ENCODE results near the gene L3MBTL4.
"Not testable (repeated sequence)": the region's sequence is repeated elsewhere in the genome, so short reads cannot be mapped to it uniquely, and the experiment has no call there.

L3MBTL4 gene

GRCh38 chr18:6096730-6097129 lies 318.0 kb downstream of the L3MBTL4 start:
- TF ChIP-seq SPI1 (IDR thresholded peaks at IDR 0.05; ENCODE audit: low read depth, low read length) (no peak), PAX5 (IDR thresholded peaks at IDR 0.05; ENCODE audit: insufficient read depth, low read length, severe bottlenecking) (no peak), POU2F2 (IDR thresholded peaks at IDR 0.05; ENCODE audit: low read depth, low read length) (no peak), POLR2A (IDR thresholded peaks at IDR 0.05; ENCODE audit: low read depth, low read length) (no peak), TAF1 (IDR thresholded peaks at IDR 0.05; ENCODE audit: low read depth, low read length) (no peak), POLR2AphosphoS5 (IDR thresholded peaks at IDR 0.05; ENCODE audit: low read depth, low read length) (no peak)
- DNase-seq (ENCODE audit: insufficient read length, low spot score) (no peak), FAIRE-seq (no peak)

- DNase-seq (ENCODE audit: insufficient read length, low spot score) (no peak), FAIRE-seq (peak; percentile 16)
- TF ChIP-seq SPI1 (IDR thresholded peaks at IDR 0.05; ENCODE audit: low read depth, low read length) (no peak), POU2F2 (IDR thresholded peaks at IDR 0.05; ENCODE audit: low read depth, low read length) (no peak), POLR2A (IDR thresholded peaks at IDR 0.05; ENCODE audit: low read depth, low read length) (no peak), PAX5 (IDR thresholded peaks at IDR 0.05; ENCODE audit: insufficient read depth, low read length, severe bottlenecking) (no peak), TAF1 (IDR thresholded peaks at IDR 0.05; ENCODE audit: low read depth, low read length) (no peak), POLR2AphosphoS5 (IDR thresholded peaks at IDR 0.05; ENCODE audit: low read depth, low read length) (no peak)
Observed at GRCh38 chr18:6088432-6088831, 326.3 kb downstream of the L3MBTL4 start.

GRCh38 chr18:6086731-6087130 lies 328.0 kb downstream of the L3MBTL4 start:
- FAIRE-seq: no peak

GRCh38 chr18:6079406-6079805 lies 335.3 kb downstream of the L3MBTL4 start:
- FAIRE-seq (no peak), DNase-seq (ENCODE audit: insufficient read length, low spot score) (no peak)
- TF ChIP-seq PAX5 (IDR thresholded peaks at IDR 0.05; ENCODE audit: insufficient read depth, low read length, severe bottlenecking) (no peak), POU2F2 (IDR thresholded peaks at IDR 0.05; ENCODE audit: low read depth, low read length) (no peak), SPI1 (IDR thresholded peaks at IDR 0.05; ENCODE audit: low read depth, low read length) (no peak), TAF1 (IDR thresholded peaks at IDR 0.05; ENCODE audit: low read depth, low read length) (no peak), POLR2AphosphoS5 (IDR thresholded peaks at IDR 0.05; ENCODE audit: low read depth, low read length) (no peak), POLR2A (IDR thresholded peaks at IDR 0.05; ENCODE audit: low read depth, low read length) (no peak)

More at GRCh38 chr18:6086731-6087130, 328.0 kb downstream of the L3MBTL4 start:
- no peak for DNase-seq (ENCODE audit: insufficient read length, low spot score)
- TF ChIP-seq POLR2AphosphoS5 (IDR thresholded peaks at IDR 0.05; ENCODE audit: low read depth, low read length) (no peak), POU2F2 (IDR thresholded peaks at IDR 0.05; ENCODE audit: low read depth, low read length) (no peak), PAX5 (IDR thresholded peaks at IDR 0.05; ENCODE audit: insufficient read depth, low read length, severe bottlenecking) (no peak), SPI1 (IDR thresholded peaks at IDR 0.05; ENCODE audit: low read depth, low read length) (no peak)

GRCh38 chr18:6078877-6079276 lies 335.8 kb downstream of the L3MBTL4 start:
- TF ChIP-seq PAX5 (IDR thresholded peaks at IDR 0.05; ENCODE audit: insufficient read depth, low read length, severe bottlenecking) (no peak), POLR2AphosphoS5 (IDR thresholded peaks at IDR 0.05; ENCODE audit: low read depth, low read length) (no peak), POU2F2 (IDR thresholded peaks at IDR 0.05; ENCODE audit: low read depth, low read length) (no peak), TAF1 (IDR thresholded peaks at IDR 0.05; ENCODE audit: low read depth, low read length) (no peak)
- FAIRE-seq: no peak
- DNase-seq (ENCODE audit: insufficient read length, low spot score): no peak

- DNase-seq (ENCODE audit: insufficient read length, low spot score); FAIRE-seq: not testable (repeated sequence)
Observed at GRCh38 chr18:6072423-6072822, 342.3 kb downstream of the L3MBTL4 start.

GRCh38 chr18:6069539-6069938 lies 345.2 kb downstream of the L3MBTL4 start:
- TF ChIP-seq TAF1 (IDR thresholded peaks at IDR 0.05; ENCODE audit: low read depth, low read length): no peak
- no peak for TF ChIP-seq POLR2A (IDR thresholded peaks at IDR 0.05; ENCODE audit: low read depth, low read length)
- TF ChIP-seq POU2F2 (IDR thresholded peaks at IDR 0.05; ENCODE audit: low read depth, low read length): no peak
- TF ChIP-seq POLR2AphosphoS5 (IDR thresholded peaks at IDR 0.05; ENCODE audit: low read depth, low read length): no peak
- TF ChIP-seq SPI1 (IDR thresholded peaks at IDR 0.05; ENCODE audit: low read depth, low read length): no peak
- no peak for TF ChIP-seq PAX5 (IDR thresholded peaks at IDR 0.05; ENCODE audit: insufficient read depth, low read length, severe bottlenecking)
- FAIRE-seq (no peak), DNase-seq (ENCODE audit: insufficient read length, low spot score) (no peak)

- TF ChIP-seq POU2F2 (IDR thresholded peaks at IDR 0.05; ENCODE audit: low read depth, low read length) (no peak), TAF1 (IDR thresholded peaks at IDR 0.05; ENCODE audit: low read depth, low read length) (no peak), POLR2AphosphoS5 (IDR thresholded peaks at IDR 0.05; ENCODE audit: low read depth, low read length) (no peak), POLR2A (IDR thresholded peaks at IDR 0.05; ENCODE audit: low read depth, low read length) (no peak), SPI1 (IDR thresholded peaks at IDR 0.05; ENCODE audit: low read depth, low read length) (no peak), PAX5 (IDR thresholded peaks at IDR 0.05; ENCODE audit: insufficient read depth, low read length, severe bottlenecking) (no peak)
- DNase-seq (ENCODE audit: insufficient read length, low spot score) (no peak), FAIRE-seq (no peak)
Observed at GRCh38 chr18:6069103-6069502, 345.6 kb downstream of the L3MBTL4 start.

- TF ChIP-seq POLR2A (IDR thresholded peaks at IDR 0.05; ENCODE audit: low read depth, low read length): no peak
- no peak for TF ChIP-seq POLR2AphosphoS5 (IDR thresholded peaks at IDR 0.05; ENCODE audit: low read depth, low read length)
- no peak for TF ChIP-seq TAF1 (IDR thresholded peaks at IDR 0.05; ENCODE audit: low read depth, low read length)
- TF ChIP-seq POU2F2 (IDR thresholded peaks at IDR 0.05; ENCODE audit: low read depth, low read length): no peak
- TF ChIP-seq PAX5 (IDR thresholded peaks at IDR 0.05; ENCODE audit: insufficient read depth, low read length, severe bottlenecking): no peak
- no peak for DNase-seq (ENCODE audit: insufficient read length, low spot score)
- no peak for FAIRE-seq
Observed at GRCh38 chr18:6060149-6060548, 354.6 kb downstream of the L3MBTL4 start.

GRCh38 chr18:6059551-6059950 lies 355.2 kb downstream of the L3MBTL4 start:
- TF ChIP-seq POU2F2 (IDR thresholded peaks at IDR 0.05; ENCODE audit: low read depth, low read length): no peak
- FAIRE-seq: no peak

GRCh38 chr18:6058941-6059340 lies 355.8 kb downstream of the L3MBTL4 start:
- DNase-seq (ENCODE audit: insufficient read length, low spot score) (no peak), FAIRE-seq (no peak)
- no peak for TF ChIP-seq POLR2A (IDR thresholded peaks at IDR 0.05; ENCODE audit: low read depth, low read length)
- TF ChIP-seq TAF1 (IDR thresholded peaks at IDR 0.05; ENCODE audit: low read depth, low read length): no peak
- no peak for TF ChIP-seq PAX5 (IDR thresholded peaks at IDR 0.05; ENCODE audit: insufficient read depth, low read length, severe bottlenecking)
- no peak for TF ChIP-seq SPI1 (IDR thresholded peaks at IDR 0.05; ENCODE audit: low read depth, low read length)
- no peak for TF ChIP-seq POLR2AphosphoS5 (IDR thresholded peaks at IDR 0.05; ENCODE audit: low read depth, low read length)
- no peak for TF ChIP-seq POU2F2 (IDR thresholded peaks at IDR 0.05; ENCODE audit: low read depth, low read length)

More at GRCh38 chr18:6059551-6059950, 355.2 kb downstream of the L3MBTL4 start:
- no peak for DNase-seq (ENCODE audit: insufficient read length, low spot score)

Measured in GM12891 (cell line).